ENCODE results near the gene XRN1. TPM values are rescaled to one million over a fixed set of nuclear protein-coding genes. Genes with fewer than 3 reads are reported as not detected.

XRN1 gene
- total and polyA plus RNA-seq, 2 donors (not counting 1 experiment from before 2014, with no cell fraction given): 6.3 to 91.8 TPM

- Histone ChIP-seq H3K79me2 (ENCODE audit: control insufficient read depth, insufficient read depth, low read length) (no peaks in the 10 kb centered on the region), H3K4me3 (ENCODE audit: control extremely low read depth in 1 of 5, extremely low read depth in 1 of 5, insufficient read depth in 1 of 5, low read depth in 2 of 5, low read length in 4 of 5) (no peak overlapping the region), H3K9me3 (ENCODE audit: control extremely low read depth in 1 of 3, control insufficient read depth in 2 of 3, insufficient read depth in 1 of 3, low read length in 2 of 3) (no peaks in the 10 kb centered on the region), H4K20me1 (ENCODE audit: control insufficient read depth, insufficient read depth, low read length, poor library complexity, severe bottlenecking) (no peaks in the 10 kb centered on the region), H3K27me3 (replicated peaks in 1 of 4; ENCODE audit: control extremely low read depth in 1 of 4, control insufficient read depth in 3 of 4, insufficient read depth in 4 of 4, low read length in 3 of 4) (no peaks in the 10 kb centered on the region), H2AFZ (ENCODE audit: insufficient read depth, low read depth, low read length, poor library complexity, severe bottlenecking) (no peak overlapping the region), H3K4me1 (ENCODE audit: control insufficient read depth in 2 of 2, insufficient read depth in 2 of 2, low read length in 2 of 2) (no peaks in the 10 kb centered on the region), H3K27ac (ENCODE audit: low read length in 2 of 2) (no peak overlapping the region), H3K36me3 (replicated peaks in 1 of 2; ENCODE audit: control extremely low read depth in 1 of 2, control insufficient read depth in 1 of 2, extremely low read depth in 1 of 2, insufficient read depth in 2 of 2, low read length in 1 of 2) (no peaks in the 10 kb centered on the region), H3K9ac (ENCODE audit: low read length) (no peak overlapping the region), H3K4me2 (replicated peaks; ENCODE audit: low read depth, low read length, poor library complexity, severe bottlenecking) (no peak overlapping the region)
- H3K4me3 Mint-ChIP-seq: no peak overlapping the region
- CTCF ChIA-PET: interaction anchor here (1.5 to 7.1 kb wide), 3 partner anchors 102 to 321 kb away, joined by 3 to 63 read pairs (median 27); no protein-coding TSS in a partner anchor
- POLR2A ChIA-PET: no interaction called here
- H3K27me3 Mint-ChIP-seq: no peaks in the 10 kb centered on the region
- ATAC-seq (ENCODE audit: low read depth) (no peak), DNase-seq (no peak)
- 93% methylated on average over 4 of the region's 4 CpGs for WGBS (ENCODE audit: insufficient coverage)
- H3K4me1 Mint-ChIP-seq: no peaks in the 10 kb centered on the region
- intact Hi-C loops (cut with micrococcal nuclease): loop anchor here (5.0 kb wide), 1 partner anchor 100 kb away; no protein-coding TSS in a partner anchor
- no peak overlapping the region for H3K27ac Mint-ChIP-seq
- TF ChIP-seq CTCF (IDR thresholded peaks at IDR 0.05) (no peak), EZH2 (IDR thresholded peaks at IDR 0.05; ENCODE audit: borderline replicate concordance, insufficient read depth, low read depth, low read length, poor library complexity, severe bottlenecking) (no peak)
- peaks cover 2% of the 10 kb centered on the region for H3K9me3 Mint-ChIP-seq (ENCODE audit: insufficient read depth)
Measured at GRCh38 chr3:142282503-142282902, 165.3 kb downstream of the XRN1 start.

- DNase-seq: no peak
- CTCF ChIA-PET: interaction anchor here (1.5 to 7.1 kb wide), 3 partner anchors 101 to 320 kb away, joined by 3 to 63 read pairs (median 27); no protein-coding TSS in a partner anchor
- Histone ChIP-seq H2AFZ (ENCODE audit: insufficient read depth, low read depth, low read length, poor library complexity, severe bottlenecking) (no peak overlapping the region), H3K4me1 (ENCODE audit: control insufficient read depth in 2 of 2, insufficient read depth in 2 of 2, low read length in 2 of 2) (no peaks in the 10 kb centered on the region), H3K79me2 (ENCODE audit: control insufficient read depth, insufficient read depth, low read length) (no peaks in the 10 kb centered on the region), H3K4me2 (replicated peaks; ENCODE audit: low read depth, low read length, poor library complexity, severe bottlenecking) (no peak overlapping the region), H4K20me1 (ENCODE audit: control insufficient read depth, insufficient read depth, low read length, poor library complexity, severe bottlenecking) (no peaks in the 10 kb centered on the region), H3K9me3 (ENCODE audit: control extremely low read depth in 1 of 3, control insufficient read depth in 2 of 3, insufficient read depth in 1 of 3, low read length in 2 of 3) (no peaks in the 10 kb centered on the region), H3K36me3 (replicated peaks in 1 of 2; ENCODE audit: control extremely low read depth in 1 of 2, control insufficient read depth in 1 of 2, extremely low read depth in 1 of 2, insufficient read depth in 2 of 2, low read length in 1 of 2) (no peaks in the 10 kb centered on the region), H3K27ac (ENCODE audit: low read length in 2 of 2) (no peak overlapping the region), H3K9ac (ENCODE audit: low read length) (no peak overlapping the region), H3K4me3 (ENCODE audit: control extremely low read depth in 1 of 5, extremely low read depth in 1 of 5, insufficient read depth in 1 of 5, low read depth in 2 of 5, low read length in 4 of 5) (no peak overlapping the region), H3K27me3 (replicated peaks in 1 of 4; ENCODE audit: control extremely low read depth in 1 of 4, control insufficient read depth in 3 of 4, insufficient read depth in 4 of 4, low read length in 3 of 4) (no peaks in the 10 kb centered on the region)
- Mint-ChIP-seq H3K27ac (no peak overlapping the region), H3K9me3 (ENCODE audit: insufficient read depth) (no peaks in the 10 kb centered on the region), H3K4me3 (no peak overlapping the region), H3K4me1 (no peaks in the 10 kb centered on the region), H3K27me3 (no peaks in the 10 kb centered on the region)
- TF ChIP-seq CTCF (IDR thresholded peaks at IDR 0.05) (no peak), EZH2 (IDR thresholded peaks at IDR 0.05; ENCODE audit: borderline replicate concordance, insufficient read depth, low read depth, low read length, poor library complexity, severe bottlenecking) (no peak)
- POLR2A ChIA-PET: no interaction called here
- intact Hi-C loops (cut with micrococcal nuclease): loop anchor here (5.0 kb wide), 1 partner anchor 99 kb away; no protein-coding TSS in a partner anchor
- WGBS (ENCODE audit: insufficient coverage): no CpG with 5 or more reads among the region's 1 CpG
- no peak for ATAC-seq (ENCODE audit: low read depth)
Measured at GRCh38 chr3:142281474-142281873, 166.4 kb downstream of the XRN1 start.
